HT-29 (cell line): ENCODE measurements around the gene CD24. TPM values are rescaled to one million over a fixed set of nuclear protein-coding genes. Genes with fewer than 3 reads are reported as not detected.
"Not testable (repeated sequence)": the region's sequence is repeated elsewhere in the genome, so short reads cannot be mapped to it uniquely, and the experiment has no call there.

ENCODE experiments used
- DNase-seq: peaks from one replicate; pipeline ENCODE4 v3.0.0-alpha.2; 2015; ENCODE audit warnings: low spot score
- total RNA-seq: library from RNA; depleted of rRNA; stranded (reverse); fragments of >200 nt; shearing (Covaris generic); gene quantifications from 2 replicates; pipeline ENCODE4 v1.2.3, GENCODE V29; 2014; rRNA removed

Gene CD24
- 389 and 427 TPM in 2 replicates for total RNA-seq

- peak; percentile 73 for DNase-seq
Observed at GRCh38 chr6:106974336-106974998, at the start of gene CD24. TSS of gene CD24 (minus strand) at chr6:106974729. CDS start at chr6:106974646, 83 bp downstream.

- DNase-seq: peak; percentile 65
Observed at GRCh38 chr6:107021446-107022185, 47.1 kb upstream of the CD24 start.

DNA sequence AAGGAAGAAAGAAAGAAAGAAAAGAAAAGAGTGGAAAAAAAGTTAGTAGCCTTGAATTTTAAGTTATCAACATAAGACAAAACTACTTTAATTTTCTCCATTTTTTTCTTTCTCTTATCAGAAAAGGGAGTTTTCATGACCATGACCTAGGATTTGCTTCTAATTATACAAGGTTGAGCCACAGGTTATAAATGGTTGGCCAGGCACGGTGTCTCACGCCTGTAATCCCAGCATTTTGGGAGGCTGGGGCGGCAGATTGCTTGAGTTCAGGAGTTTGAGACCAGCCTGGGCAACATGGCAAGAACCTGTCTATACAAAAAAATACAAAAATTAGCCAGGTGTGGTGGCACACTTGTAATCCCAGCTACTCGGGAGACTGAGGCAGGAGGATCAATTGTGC, 45.7 kb upstream of the CD24 start:
- no peak for DNase-seq

DNA sequence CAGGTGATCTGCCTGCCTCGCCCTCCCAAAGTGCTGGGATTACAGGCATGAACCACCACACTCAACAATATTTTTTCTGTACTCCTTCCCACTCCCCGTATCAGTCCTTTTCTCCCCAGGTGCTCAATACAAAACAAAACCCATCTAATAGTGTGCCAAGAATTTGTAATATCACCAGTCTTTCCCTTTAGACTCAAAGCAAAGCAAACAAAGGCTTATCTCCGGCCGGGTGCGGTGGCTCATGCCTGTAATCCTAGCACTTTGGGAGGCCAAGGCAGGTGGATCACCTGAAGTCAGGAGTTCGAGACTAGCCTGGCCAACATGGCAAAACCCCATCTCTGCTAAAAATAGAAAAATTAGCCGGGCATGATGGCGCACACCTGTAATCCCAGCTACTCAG, 45.1 kb upstream of the CD24 start:
- not testable (repeated sequence) for DNase-seq

- DNase-seq: no peak
Observed at GRCh38 chr6:107019047-107019446, 44.5 kb upstream of the CD24 start.

- no peak for DNase-seq
Observed at GRCh38 chr6:107009499-107009898, 35.0 kb upstream of the CD24 start.

- peak; percentile 80 for DNase-seq
Observed at GRCh38 chr6:106997392-106998158, 23.0 kb upstream of the CD24 start.

DNA sequence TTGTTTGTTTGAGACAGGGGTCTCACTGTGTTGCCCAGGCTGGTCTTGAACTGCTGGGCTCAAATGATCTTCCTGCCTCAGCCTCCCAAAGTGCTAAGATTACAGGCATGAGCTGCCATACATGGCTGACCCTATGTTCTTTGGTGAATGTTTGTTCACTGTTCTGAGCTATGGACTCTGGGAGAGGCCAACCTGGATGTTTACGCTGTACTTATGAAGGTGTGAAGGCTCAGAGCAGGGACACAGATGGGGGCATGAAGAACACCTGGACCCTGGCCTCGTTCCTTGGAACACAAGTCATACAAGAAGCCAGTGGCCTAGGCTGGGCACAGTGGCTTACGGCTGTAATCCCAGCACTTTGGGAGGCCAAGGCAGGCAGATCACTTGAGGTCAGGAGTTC, 21.1 kb upstream of the CD24 start:
- no peak for DNase-seq

DNA sequence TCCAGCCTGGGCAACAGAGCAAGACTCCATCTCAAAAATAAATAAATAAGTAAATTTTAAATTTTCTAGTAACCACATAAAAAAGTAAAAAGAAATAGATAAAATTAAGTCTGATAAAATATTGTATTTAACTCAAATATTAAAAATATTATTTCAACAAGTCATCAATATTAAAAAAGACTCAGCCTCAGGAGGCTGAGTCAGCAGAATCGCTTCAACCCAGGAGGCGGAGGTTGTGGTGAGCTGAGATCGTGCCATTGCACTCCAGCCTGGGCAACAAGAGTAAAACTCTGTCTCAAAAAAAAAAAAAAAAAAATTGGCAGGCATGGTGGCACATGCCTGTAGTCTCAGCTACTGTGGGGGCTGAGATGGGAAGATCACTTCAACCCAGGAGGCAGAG, 15.2 kb upstream of the CD24 start:
- not testable (repeated sequence) for DNase-seq

DNA sequence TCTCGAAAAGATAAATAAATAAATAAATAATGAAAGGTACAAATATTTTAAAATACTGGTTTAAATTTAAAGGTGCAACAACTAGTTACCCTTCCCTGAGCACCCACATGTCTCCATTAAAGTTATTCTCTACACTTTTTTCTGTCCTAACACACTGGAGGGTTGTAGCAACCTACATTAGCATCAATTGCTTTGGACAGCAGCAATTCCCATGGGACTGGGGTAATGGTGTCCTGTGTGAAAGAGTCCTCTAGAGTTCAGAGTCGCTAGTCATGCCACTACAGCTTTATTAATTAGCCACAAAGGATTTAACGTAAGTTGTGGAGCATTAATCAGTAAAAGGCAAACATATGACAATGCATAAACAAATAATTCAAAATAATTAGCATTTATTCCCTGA, 14.1 kb upstream of the CD24 start:
- DNase-seq: no peak

DNA sequence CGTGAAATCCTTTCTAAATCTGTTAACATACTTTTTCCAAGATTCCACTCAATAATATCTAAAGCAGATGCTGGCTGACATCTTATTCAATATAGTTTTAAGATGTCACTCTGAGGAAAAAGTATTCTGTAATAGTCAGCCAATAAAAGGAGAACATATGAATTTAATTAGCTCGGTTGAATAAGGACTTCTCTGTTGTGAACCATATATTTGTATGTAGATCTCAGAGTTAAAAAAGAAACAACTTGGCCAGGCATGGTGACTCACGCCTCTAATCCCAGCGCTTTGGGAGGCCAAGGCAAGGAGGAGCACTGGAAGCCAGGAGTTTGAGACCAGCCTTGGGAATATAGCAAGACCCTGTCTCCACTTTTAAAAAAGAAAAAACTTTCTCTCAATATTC, 7.4 kb upstream of the CD24 start:
- DNase-seq: no peak

DNA sequence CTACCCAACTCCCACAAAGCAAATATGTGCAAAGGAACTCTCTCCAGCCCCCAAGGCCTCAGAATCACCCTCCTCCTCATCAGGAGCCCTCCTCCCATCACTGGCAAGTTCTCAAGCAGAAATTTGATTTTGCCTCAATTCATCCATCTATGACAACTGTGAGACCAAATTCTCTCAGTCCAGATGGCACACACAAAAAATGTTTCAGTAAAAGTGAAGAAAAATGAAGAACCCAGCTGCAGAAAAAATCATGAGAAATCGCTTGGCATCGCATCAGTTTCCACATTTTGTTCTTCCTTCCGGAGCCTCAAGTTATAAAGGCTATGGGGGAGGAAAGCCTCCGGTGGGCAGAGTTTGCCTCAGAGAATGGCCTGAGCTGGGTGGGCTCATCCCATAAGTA, 6.4 kb upstream of the CD24 start:
- no peak for DNase-seq

GRCh38 chr6:106979435-106979884, 4.9 kb upstream of the CD24 start:
- DNase-seq: peak; percentile 94

DNA sequence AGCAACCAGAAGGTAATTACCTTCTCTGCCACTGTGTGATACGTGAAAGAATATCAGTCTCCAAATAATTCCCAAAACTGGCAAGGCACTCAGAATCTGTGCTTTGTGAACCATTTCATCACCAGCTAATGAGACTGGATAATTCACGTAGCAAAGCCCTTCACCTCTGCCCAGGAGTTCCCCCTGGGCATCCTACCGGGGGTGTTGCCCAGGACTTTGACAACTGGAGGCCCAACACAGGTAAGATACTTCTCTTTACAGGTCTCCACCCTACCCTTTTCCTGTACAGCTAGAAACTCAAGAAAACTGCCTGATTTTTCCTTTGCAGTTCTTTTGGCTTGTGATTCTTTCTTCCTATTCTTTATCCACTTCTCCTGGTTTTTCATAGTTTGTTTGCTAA, 2.7 kb upstream of the CD24 start:
- DNase-seq: no peak

DNA sequence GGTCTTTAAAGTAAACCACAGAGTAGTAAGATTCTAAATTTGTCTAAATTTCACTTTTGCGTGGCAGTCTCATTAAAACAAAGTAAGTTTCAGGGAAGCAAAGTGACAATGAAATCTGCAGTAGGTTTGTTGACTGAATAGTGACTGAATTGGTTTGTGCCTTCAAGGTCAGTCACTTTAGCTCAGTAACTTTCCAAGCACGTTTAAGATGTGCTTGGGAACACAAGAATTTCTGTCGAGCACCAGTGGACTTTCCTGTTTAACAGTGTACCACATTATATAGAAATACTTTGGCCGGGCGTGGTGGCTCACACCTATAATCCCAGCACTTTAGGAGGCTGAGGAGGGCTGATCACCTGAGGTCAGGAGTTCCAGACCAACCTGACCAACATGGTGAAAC, 1.7 kb upstream of the CD24 start:
- DNase-seq: peak; percentile 21

DNA sequence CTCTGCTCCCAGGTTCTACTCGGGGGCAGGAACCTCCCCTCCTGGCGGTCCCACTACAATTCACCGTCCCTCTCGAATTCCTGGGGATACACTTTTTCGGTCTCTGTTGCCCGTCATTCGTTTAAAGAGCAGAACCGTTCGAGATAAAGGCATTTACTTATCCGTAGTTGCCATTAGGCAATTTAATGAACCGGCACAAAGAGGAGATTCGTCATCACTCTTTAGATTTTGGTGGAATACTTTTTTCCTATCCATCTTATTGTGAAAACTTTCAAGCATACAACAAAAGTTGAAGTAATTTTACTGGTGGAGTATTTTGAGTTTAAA, 1.2 kb upstream of the CD24 start:
- peak; percentile 47 for DNase-seq

GRCh38 chr6:106974999-106975737, 639 bp upstream of the CD24 start:
- peak; percentile 74 for DNase-seq

- peak; percentile 54 for DNase-seq
Observed at GRCh38 chr6:106973836-106974335, 643 bp downstream of the CD24 start.

DNA sequence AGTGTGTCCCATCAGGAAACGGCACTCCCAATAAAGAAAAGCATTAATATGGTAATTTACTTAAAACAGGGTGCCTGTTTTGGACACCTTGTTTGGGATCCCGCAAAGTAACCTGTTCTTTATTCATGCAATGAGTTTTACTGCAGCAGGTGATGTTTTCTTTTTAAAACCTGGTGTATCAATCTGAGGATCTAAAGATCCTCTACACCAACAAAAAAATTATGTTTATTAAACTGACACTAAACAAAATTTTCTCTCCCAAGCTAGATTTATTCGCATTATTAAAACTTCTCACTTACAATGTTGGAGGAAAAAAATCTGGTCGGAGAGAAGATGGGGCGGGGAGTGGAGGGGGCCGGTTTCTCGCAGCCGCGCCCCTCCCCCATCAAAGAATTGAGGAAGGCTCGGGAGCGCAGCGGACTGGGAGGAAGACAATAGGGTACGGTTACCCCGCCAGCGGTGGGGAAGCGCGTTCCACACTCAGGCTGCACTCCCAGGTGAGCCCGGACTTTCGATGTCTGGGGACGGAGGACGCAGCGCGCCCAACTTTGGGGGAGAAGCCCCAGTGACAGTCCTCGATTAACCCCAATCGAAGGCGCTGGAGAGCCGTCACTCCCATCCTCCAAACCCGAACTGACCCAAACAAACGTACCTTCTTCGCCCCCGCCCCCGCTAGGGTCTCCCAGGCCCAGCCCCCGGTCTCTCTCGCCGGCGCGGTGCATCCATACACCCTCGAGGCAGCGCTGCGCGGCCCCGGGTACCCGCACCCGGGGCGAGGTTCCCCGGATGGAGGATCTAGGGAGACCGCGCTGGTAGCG, 1.3 kb downstream of the CD24 start:
- DNase-seq: peak; percentile 35

DNA sequence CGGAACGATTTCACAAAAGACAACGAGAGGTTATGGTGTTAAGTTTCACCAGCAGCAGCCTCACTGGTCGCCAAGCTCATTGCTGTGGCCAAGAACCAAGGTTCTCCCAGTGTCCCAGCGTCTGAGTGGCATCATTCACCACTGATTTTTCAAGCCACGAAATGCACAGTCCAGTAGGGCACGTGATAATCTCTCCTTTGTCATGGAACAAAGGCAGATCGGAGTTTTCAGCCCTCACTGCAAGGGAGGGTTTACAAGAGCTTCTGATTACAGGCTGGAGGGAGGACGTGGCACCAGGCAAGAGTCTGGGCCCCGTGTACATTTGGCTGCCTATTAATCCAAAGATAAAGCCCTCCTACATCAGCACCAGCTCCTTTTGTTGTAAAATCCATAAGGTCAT, 2.0 kb downstream of the CD24 start:
- peak; percentile 26 for DNase-seq

GRCh38 chr6:106970769-106971168, 3.8 kb downstream of the CD24 start:
- DNase-seq: not testable (repeated sequence)
